ENCODE results near the gene LTBP2.

The LTBP2 gene

DNA sequence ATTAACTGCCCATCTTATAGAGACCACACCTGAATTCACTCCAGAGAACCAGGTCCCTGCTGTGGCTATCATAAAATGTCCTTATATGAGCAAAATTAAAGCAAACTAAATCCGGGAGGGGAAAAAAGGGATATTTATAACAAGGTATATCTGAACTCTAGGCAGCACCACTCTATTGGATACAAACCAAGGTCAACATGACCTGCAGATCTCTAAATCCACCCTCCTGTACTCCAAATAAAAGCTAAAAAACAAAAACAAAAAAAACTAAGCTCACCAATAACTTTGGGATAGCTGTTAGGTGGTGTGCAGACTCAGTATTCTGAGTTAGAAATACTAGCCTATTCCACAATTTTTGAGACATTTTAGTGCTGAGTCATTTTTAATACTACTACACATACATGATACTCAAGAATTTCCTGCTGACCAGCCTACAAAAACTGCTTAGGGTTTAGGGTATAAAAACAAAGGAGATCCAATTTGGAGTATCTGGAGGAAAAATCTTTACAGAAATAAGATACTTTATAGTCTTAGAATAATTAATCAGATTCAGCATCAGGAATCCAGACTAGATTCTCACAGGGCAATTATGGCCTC, 46.6 kb upstream of the LTBP2 start:
- no peaks in the 10 kb centered on the region for H3K27me3 ChIP-seq (replicated peaks; ENCODE audit: insufficient read depth, low read length)
- H3K4me2 ChIP-seq (ENCODE audit: low read depth, low read length), result no peak overlapping the region
- no peaks in the 10 kb centered on the region for H3K9me2 ChIP-seq (replicated peaks; ENCODE audit: insufficient read depth, low read length)
- no peak overlapping the region for H3K9ac ChIP-seq (ENCODE audit: low read length)
- H3K4me3 ChIP-seq (ENCODE audit: low read length), result no peak overlapping the region
- H3F3A ChIP-seq (ENCODE audit: insufficient read depth, low read length), result no peaks in the 10 kb centered on the region
- TF ChIP-seq EZH2 (optimal IDR thresholded peaks at IDR 0.05; ENCODE audit: low read depth, low read length) (no peak), EZH2phosphoT487 (IDR thresholded peaks at IDR 0.05; ENCODE audit: low read length) (no peak), CTCF (IDR thresholded peaks at IDR 0.05; ENCODE audit: low read length) (no peak)
- DNase-seq, result no peak
- H3K27ac ChIP-seq (ENCODE audit: low read length), result no peak overlapping the region
- H4K20me1 ChIP-seq (ENCODE audit: insufficient read depth, low read length), result no peaks in the 10 kb centered on the region
- H2AFZ ChIP-seq (ENCODE audit: low read length), result no peak overlapping the region
- H3K79me2 ChIP-seq (ENCODE audit: low read length), result no peaks in the 10 kb centered on the region
- H3K4me1 ChIP-seq (ENCODE audit: low read length), result no peaks in the 10 kb centered on the region
- H3K36me3 ChIP-seq (replicated peaks; ENCODE audit: insufficient read depth, low read length), result no peaks in the 10 kb centered on the region
- H3K9me3 ChIP-seq (replicated peaks; ENCODE audit: insufficient read depth, low read length), result no peaks in the 10 kb centered on the region

DNA sequence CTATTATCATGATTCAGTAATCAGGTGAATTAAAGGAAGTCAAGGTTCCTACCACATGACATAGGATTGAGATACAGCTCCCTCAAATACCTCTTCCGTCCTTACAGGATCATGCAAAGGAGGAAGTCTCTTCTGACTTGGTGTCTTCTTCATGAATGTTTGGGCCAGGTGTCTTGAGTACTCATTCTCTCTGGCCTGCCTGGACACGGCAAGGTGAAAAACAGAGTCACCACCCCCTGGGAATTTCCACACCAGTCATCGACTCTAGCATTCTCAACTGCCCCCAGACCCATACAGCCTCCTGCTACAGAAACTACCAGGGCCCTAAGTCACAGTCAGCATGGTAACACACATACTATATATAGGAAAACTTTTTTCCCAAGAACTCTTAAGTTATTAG, 44.9 kb upstream of the LTBP2 start:
- Histone ChIP-seq H3K9me2 (replicated peaks; ENCODE audit: insufficient read depth, low read length) (no peaks in the 10 kb centered on the region), H3K79me2 (ENCODE audit: low read length) (no peaks in the 10 kb centered on the region), H3K9ac (ENCODE audit: low read length) (no peak overlapping the region), H3K27me3 (replicated peaks; ENCODE audit: insufficient read depth, low read length) (no peaks in the 10 kb centered on the region), H2AFZ (ENCODE audit: low read length) (no peak overlapping the region), H3K27ac (ENCODE audit: low read length) (no peak overlapping the region), H3K4me2 (ENCODE audit: low read depth, low read length) (no peak overlapping the region), H3K36me3 (replicated peaks; ENCODE audit: insufficient read depth, low read length) (no peaks in the 10 kb centered on the region), H4K20me1 (ENCODE audit: insufficient read depth, low read length) (no peaks in the 10 kb centered on the region), H3F3A (ENCODE audit: insufficient read depth, low read length) (no peaks in the 10 kb centered on the region), H3K9me3 (replicated peaks; ENCODE audit: insufficient read depth, low read length) (no peaks in the 10 kb centered on the region), H3K4me1 (ENCODE audit: low read length) (no peaks in the 10 kb centered on the region), H3K4me3 (ENCODE audit: low read length) (no peak overlapping the region)
- TF ChIP-seq CTCF (IDR thresholded peaks at IDR 0.05; ENCODE audit: low read length) (no peak), EZH2phosphoT487 (IDR thresholded peaks at IDR 0.05; ENCODE audit: low read length) (no peak), EZH2 (optimal IDR thresholded peaks at IDR 0.05; ENCODE audit: low read depth, low read length) (no peak)
- no peak for DNase-seq

GRCh38 chr14:74655599-74656395, 43.8 kb upstream of the LTBP2 start:
- Histone ChIP-seq H3K36me3 (replicated peaks; ENCODE audit: insufficient read depth, low read length) (no peaks in the 10 kb centered on the region), H3K9me3 (replicated peaks; ENCODE audit: insufficient read depth, low read length) (no peaks in the 10 kb centered on the region), H3K79me2 (ENCODE audit: low read length) (no peaks in the 10 kb centered on the region), H4K20me1 (ENCODE audit: insufficient read depth, low read length) (no peaks in the 10 kb centered on the region), H3F3A (ENCODE audit: insufficient read depth, low read length) (no peaks in the 10 kb centered on the region), H3K9me2 (replicated peaks; ENCODE audit: insufficient read depth, low read length) (no peaks in the 10 kb centered on the region), H2AFZ (ENCODE audit: low read length) (no peak overlapping the region), H3K27ac (ENCODE audit: low read length) (no peak overlapping the region), H3K9ac (ENCODE audit: low read length) (no peak overlapping the region), H3K27me3 (replicated peaks; ENCODE audit: insufficient read depth, low read length) (no peaks in the 10 kb centered on the region), H3K4me3 (ENCODE audit: low read length) (no peak overlapping the region), H3K4me2 (ENCODE audit: low read depth, low read length) (no peak overlapping the region), H3K4me1 (ENCODE audit: low read length) (no peaks in the 10 kb centered on the region)
- no peak for DNase-seq
- TF ChIP-seq EZH2phosphoT487 (IDR thresholded peaks at IDR 0.05; ENCODE audit: low read length) (no peak), EZH2 (optimal IDR thresholded peaks at IDR 0.05; ENCODE audit: low read depth, low read length) (no peak), CTCF (IDR thresholded peaks at IDR 0.05; ENCODE audit: low read length) (no peak)

Measured in MM.1S (cell line).